Measurements from ENCODE around the gene MTHFSD.

The MTHFSD gene

DNA sequence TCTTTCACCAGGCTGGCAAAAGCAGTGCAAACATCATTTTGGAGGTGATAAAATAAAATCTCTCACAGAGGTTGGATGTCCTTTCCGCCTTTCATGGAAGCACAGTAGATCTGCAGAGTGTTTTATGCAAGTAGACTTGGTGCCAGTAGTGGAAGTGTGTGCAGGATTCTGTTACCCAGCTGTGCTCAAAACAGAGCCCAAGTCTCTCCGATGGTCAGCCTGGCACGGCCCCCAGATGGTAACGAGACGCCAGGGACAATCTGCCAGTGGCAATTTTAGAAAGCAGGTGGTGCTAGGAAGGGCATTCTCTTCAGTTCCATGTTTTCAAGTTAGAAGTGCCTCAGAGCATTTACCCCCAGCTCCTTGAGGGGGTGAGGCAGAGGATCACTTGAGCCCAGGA, 1.5 kb upstream of the MTHFSD start:
- no peak overlapping the region for H3K27ac ChIP-seq
- DNase-seq (ENCODE audit: low read depth, low spot score) = no peak

GRCh38 chr16:86555704-86556075, 655 bp upstream of the MTHFSD start:
- DNase-seq (ENCODE audit: low read depth, low spot score) = no peak
- no peak overlapping the region for H3K27ac ChIP-seq

DNA sequence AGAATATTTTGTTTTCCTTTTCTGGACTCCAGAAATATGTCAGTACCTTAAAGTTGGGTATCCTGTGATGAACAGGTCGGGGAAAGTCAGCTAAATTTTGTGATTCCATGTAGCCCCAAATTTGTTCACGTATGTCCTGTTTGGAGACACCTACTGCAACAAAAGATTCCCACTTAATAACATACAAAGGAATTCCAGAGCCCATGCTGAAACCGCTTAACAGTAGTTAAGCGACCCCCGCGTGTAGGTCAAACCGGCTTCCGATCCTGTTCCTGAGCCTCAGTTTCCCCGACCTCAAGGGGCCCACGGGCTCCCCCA, 477 bp downstream of the MTHFSD start:
- peak overlapping the region; percentile 50 for H3K27ac ChIP-seq
- no peak for DNase-seq (ENCODE audit: low read depth, low spot score)

DNA sequence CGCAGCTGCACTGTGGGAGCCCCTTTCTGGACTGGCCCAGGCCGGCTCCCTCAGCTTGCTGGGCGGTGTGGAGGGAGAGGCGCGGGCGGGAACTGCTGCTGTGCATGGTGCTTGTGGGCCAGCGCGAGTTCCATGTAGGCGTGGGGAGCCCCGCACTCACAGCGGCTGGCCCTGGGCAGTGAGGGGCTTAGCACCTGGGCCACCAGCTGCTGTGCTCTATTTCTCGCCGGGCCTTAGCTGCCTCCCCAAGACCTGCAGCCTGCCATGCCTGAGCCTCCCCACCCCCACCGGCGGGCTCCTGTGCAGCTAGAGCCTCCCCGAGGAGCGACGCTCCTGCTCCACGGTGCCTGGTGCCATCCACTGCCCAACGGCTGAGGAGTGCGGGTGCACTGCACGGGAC, 1.7 kb downstream of the MTHFSD start:
- DNase-seq (ENCODE audit: low read depth, low spot score) = no peak
- no peak overlapping the region for H3K27ac ChIP-seq

DNA sequence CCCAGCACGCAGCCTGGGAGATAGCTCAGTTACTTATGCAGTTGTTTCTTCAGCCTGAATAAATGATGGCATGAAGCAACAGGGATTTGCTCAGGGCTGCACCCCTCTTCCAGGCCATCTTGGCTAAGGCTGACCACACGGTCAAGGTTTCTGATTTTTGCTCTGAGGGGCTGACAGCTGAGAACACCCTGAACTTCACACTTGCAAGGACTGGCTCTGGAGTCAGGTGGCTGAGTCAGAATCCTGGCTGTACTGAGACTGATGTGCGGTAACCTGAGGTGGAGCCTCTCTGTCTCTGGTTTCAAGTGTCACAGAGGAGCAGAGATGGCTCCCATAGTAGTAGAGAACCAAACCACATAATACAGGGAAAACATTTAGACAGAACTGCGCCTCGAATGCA, 4.8 kb downstream of the MTHFSD start:
- DNase-seq (ENCODE audit: low read depth, low spot score) = no peak
- H3K27ac ChIP-seq = no peak overlapping the region

GRCh38 chr16:86549893-86550190, 5.2 kb downstream of the MTHFSD start:
- no peak overlapping the region for H3K27ac ChIP-seq
- DNase-seq (ENCODE audit: low read depth, low spot score) = no peak

- H3K27ac ChIP-seq = no peak overlapping the region
- DNase-seq (ENCODE audit: low read depth, low spot score) = no peak
These were observed 5.8 kb downstream of the MTHFSD start for GRCh38 chr16:86549076-86549892.

GRCh38 chr16:86547286-86547685, 7.7 kb downstream of the MTHFSD start:
- H3K27ac ChIP-seq = no peak overlapping the region
- DNase-seq (ENCODE audit: low read depth, low spot score) = no peak

- H3K27ac ChIP-seq = no peak overlapping the region
- no peak for DNase-seq (ENCODE audit: low read depth, low spot score)
These were observed 8.4 kb downstream of the MTHFSD start for GRCh38 chr16:86546638-86547013.

DNA sequence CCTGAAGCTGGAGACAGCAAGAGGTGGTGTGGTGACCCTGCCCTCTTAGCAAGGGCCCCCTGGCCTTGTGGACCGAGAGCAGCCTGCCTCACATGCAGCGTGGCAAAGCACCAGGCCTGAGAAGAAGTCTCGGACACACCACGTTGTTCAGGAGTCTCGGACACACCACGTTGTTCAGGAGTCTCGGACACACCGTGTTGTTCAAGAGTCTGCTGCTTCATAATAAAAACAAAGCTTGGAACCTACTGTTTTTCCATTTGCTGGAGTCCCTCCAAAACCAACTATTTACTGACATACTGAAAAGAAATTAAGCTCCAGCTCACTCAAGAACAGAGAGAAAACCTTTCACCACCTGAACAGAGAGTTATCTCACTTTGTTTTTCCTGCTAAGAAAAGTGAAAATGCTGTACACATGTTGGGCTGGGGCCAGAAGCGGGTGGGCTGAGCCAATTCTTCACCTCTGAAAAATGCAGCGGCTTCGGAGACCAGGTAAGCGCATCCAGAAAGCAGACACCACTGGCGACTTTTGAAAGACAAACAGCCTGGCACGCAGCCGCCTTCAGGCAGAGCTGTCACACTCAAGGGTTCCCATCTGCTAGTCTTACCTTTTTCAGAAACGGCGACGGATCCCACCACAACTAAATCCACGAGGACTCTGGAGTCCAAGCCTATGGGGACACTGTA, 8.9 kb downstream of the MTHFSD start:
- no peak for DNase-seq (ENCODE audit: low read depth, low spot score)
- no peak overlapping the region for H3K27ac ChIP-seq

DNA sequence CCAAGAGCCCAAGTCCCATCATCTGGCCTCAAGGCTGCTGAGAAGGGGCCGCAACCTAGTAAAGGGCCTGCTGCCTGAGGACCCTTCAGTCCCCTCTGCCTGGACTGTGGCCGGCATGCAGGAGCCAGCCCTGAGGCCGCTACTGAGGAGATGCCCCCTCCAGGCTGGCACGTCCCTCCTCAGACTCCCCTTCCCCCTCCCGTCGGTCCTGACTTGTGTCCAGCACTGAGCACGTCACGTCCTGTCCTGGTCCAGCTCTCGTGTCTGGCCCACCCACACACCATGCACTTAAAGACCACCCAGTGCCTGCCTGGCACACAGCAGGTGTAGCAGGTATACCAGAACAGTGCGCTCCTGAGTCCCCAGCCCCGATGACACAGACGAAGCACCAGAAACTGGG, 9.6 kb downstream of the MTHFSD start:
- no peak for DNase-seq (ENCODE audit: low read depth, low spot score)
- no peak overlapping the region for H3K27ac ChIP-seq

- DNase-seq (ENCODE audit: low read depth, low spot score) = no peak
- H3K27ac ChIP-seq = no peak overlapping the region
These were observed 12.0 kb downstream of the MTHFSD start for GRCh38 chr16:86542756-86543750.

- DNase-seq (ENCODE audit: low read depth, low spot score) = no peak
- no peak overlapping the region for H3K27ac ChIP-seq
These were observed 13.5 kb downstream of the MTHFSD start for GRCh38 chr16:86541560-86541959.

DNA sequence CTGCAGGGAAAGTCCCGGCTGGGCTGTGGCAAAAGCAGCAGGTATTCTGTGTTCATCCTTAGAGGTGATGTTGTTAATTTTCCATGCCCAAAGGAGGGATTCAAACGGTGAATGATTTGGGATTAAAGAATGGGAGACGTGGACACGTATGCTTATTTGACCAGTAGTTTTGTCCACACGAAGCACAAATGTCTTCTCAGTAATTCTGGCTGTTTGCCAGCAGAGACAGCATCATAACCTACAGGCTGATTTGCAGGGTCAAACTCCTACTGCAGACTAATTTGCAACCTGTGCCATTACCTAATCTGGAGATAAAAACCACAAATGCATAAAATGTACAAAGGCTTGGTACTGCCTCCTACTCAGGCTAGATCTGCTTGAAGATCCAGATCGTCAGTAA, 14.1 kb downstream of the MTHFSD start:
- no peak overlapping the region for H3K27ac ChIP-seq
- DNase-seq (ENCODE audit: low read depth, low spot score) = no peak

GRCh38 chr16:86538196-86538780, 16.7 kb downstream of the MTHFSD start:
- no peak for DNase-seq (ENCODE audit: low read depth, low spot score)
- no peak overlapping the region for H3K27ac ChIP-seq

- DNase-seq (ENCODE audit: low read depth, low spot score) = no peak
- no peak overlapping the region for H3K27ac ChIP-seq
These were observed 17.5 kb downstream of the MTHFSD start for GRCh38 chr16:86537486-86537885.

DNA sequence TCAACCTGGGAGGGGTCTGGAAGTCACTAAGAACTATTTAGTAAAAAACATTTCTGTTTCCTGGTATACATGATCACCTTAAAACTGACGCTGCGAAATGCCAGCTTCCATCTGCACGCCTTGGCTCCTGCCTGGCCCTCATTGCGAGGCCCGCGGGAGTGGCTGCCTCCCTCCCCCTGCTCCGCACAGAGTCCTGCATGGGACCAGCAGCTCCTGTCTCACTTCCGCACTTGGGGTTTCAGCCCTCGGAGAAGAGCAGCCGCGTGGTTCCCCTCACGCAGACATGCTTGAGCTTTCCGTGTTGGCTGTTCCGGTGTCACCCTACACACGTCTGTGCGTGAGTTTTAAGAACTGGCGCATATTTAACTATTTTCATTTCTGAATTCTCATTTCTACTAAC, 18.4 kb downstream of the MTHFSD start:
- no peak for DNase-seq (ENCODE audit: low read depth, low spot score)
- H3K27ac ChIP-seq = no peak overlapping the region

DNA sequence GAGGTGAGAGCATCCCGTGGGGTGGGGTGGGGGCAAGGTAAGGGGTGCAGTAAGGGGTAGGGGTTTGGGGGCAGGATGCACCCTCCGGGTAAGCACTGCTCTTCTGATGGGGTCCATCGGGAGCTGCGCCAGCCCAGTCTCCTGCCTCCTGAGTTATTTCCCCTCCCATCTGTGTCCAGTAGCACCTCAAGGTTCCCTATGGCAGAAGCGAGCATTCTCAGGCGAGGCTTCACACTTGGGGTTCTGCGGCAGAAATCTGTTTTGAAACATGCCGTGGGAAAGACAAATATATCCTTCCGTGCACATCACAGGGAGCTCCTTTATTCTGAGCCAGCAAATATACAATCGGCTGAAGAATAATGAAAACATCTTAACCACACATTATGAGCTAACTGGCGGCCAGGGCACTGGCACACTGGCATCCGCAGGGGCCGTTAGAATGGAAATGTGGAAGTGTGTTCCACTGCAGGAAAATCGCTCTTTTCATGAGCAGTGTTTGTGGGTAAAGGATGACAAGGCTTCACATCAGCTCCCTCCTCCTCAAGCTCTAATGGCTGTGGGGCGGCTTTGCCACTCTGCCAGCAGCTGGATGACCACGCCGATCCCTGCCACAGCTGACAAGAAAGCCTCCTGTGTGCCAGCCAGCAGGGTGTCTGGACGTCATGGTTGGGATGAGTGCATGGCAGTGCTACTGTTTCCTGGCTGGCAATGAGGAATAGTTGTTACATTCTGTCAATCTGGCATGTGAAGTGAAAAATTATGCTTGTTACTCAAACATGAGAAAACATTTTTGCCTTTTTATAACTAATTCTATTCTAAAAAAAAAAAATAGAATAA, 20.0 kb downstream of the MTHFSD start:
- DNase-seq (ENCODE audit: low read depth, low spot score) = no peak
- no peak overlapping the region for H3K27ac ChIP-seq

- DNase-seq (ENCODE audit: low read depth, low spot score) = no peak
- H3K27ac ChIP-seq = no peak overlapping the region
These were observed 21.2 kb downstream of the MTHFSD start for GRCh38 chr16:86533767-86534351.

- H3K27ac ChIP-seq = no peak overlapping the region
- DNase-seq (ENCODE audit: low read depth, low spot score) = no peak
These were observed 22.0 kb downstream of the MTHFSD start for GRCh38 chr16:86533076-86533475.
